ENCODE results near the gene ZNF354C.

Gene ZNF354C

GRCh38 chr5:179114756-179115155, 54.6 kb downstream of the ZNF354C start:
- no peak for DNase-seq

- no peak for DNase-seq
These were observed 55.1 kb downstream of the ZNF354C start for GRCh38 chr5:179115307-179115706.

GRCh38 chr5:179115845-179116524, 55.8 kb downstream of the ZNF354C start:
- no peak for DNase-seq

- DNase-seq = no peak
These were observed 58.2 kb downstream of the ZNF354C start for GRCh38 chr5:179118338-179118737.

GRCh38 chr5:179118756-179119414, 58.7 kb downstream of the ZNF354C start:
- DNase-seq = no peak

GRCh38 chr5:179119415-179120170, 59.4 kb downstream of the ZNF354C start:
- no peak for DNase-seq

GRCh38 chr5:179120421-179120861, 60.3 kb downstream of the ZNF354C start:
- DNase-seq = no peak

- DNase-seq = no peak
These were observed 60.9 kb downstream of the ZNF354C start for GRCh38 chr5:179120951-179121666.

GRCh38 chr5:179121667-179122111, 61.5 kb downstream of the ZNF354C start:
- DNase-seq = no peak

- DNase-seq = no peak
These were observed 62.4 kb downstream of the ZNF354C start for GRCh38 chr5:179122411-179123108.

GRCh38 chr5:179123109-179123426, 62.9 kb downstream of the ZNF354C start:
- no peak for DNase-seq

- DNase-seq = no peak
These were observed 63.5 kb downstream of the ZNF354C start for GRCh38 chr5:179123491-179124272.

- no peak for DNase-seq
These were observed 64.2 kb downstream of the ZNF354C start for GRCh38 chr5:179124273-179124852.

- DNase-seq = no peak
These were observed 64.9 kb downstream of the ZNF354C start for GRCh38 chr5:179124853-179125788.

GRCh38 chr5:179125789-179126505, 65.8 kb downstream of the ZNF354C start:
- no peak for DNase-seq

- DNase-seq = no peak
These were observed 66.4 kb downstream of the ZNF354C start for GRCh38 chr5:179126506-179126991.

GRCh38 chr5:179127136-179128040, 67.2 kb downstream of the ZNF354C start:
- no peak for DNase-seq

GRCh38 chr5:179128041-179128365, 67.8 kb downstream of the ZNF354C start:
- no peak for DNase-seq

All from activated CD4-positive, alpha-beta T cell treated with anti-CD3 and anti-CD28 coated beads, Interleukin-2, amount 50 U/mL, for 48 hours (primary cell).